Measurements from ENCODE around the gene SLC17A9.
"Not testable (repeated sequence)": the region's sequence is repeated elsewhere in the genome, so short reads cannot be mapped to it uniquely, and the experiment has no call there.

Gene SLC17A9

DNA sequence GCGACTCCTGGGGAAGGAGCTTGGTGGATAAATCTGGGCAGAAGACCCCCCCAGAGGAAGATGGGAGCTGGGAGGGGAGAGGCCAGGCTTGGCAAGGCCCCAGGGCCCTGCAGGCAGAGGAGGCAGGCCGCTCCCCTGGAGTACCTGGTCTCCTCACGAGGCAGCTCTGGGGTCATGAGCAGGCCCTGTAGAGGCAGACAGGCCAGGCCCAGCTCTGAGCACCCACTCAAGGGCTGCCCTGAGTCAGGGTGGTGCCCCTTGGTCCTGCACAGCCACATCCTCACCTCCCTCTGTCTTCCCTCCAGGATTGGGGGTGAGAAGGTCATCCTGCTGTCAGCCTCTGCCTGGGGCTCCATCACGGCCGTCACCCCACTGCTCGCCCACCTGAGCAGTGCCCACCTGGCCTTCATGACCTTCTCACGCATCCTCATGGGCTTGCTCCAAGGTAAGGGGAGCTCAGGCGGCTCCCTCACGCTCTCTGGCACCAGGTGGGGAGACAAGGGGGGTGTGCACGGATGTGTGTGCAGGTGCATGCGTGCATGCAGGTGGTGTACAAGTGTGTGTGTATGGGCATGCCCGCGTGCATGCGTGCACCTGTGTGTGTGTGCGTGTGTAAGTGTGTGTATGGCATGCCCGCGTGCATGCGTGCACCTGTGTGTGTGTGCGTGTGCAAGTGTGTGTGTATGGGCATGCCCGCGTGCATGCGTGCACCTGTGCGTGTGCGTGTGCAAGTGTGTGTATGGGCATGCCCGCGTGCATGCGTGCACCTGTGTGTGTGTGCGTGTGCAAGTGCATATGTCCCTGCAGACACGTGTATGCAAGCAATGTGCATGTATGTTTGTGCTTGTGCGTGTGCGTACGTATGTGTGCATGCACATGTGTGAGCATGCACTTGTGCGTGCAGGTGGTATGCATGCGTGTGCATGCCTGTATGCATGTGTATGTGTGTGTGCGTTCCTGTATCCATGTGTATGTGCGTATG, 4.9 kb downstream of the SLC17A9 start:
- DNase-seq, result no peak

DNA sequence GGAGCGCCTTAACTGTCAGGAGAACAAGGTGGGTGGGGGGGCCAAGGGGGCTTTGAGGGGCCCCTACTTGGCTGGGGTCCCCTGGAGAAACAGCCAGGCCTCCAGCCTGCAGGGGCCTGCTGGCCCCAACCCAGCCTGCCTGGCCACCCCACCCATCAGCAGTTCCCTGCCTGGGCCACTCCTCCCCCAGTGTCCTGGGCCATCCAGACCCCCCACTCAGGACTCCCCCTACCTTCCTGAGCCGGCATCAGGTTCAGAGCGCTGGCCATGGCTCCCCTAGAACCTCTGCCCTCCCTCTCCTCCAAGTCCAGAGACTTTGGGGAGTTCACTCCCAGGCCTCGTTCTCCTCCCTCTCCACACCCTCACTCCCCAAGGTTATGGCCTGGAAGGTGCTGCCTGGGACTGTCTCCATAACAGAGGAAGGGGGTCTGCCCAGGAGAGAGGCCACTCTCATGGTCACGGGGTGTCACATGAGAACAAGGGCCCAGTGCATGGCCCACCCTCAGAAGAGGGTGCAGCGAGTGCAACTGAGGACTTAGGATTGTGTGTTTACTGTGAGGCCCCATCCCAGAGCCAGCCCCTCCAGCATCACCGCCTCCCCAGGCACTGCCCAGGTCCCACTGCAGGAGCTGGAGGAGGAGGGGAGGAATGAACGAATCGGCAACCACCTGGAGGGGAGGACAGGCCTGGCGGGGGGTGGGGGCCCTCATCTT, 6.0 kb downstream of the SLC17A9 start:
- no peak for DNase-seq

DNA sequence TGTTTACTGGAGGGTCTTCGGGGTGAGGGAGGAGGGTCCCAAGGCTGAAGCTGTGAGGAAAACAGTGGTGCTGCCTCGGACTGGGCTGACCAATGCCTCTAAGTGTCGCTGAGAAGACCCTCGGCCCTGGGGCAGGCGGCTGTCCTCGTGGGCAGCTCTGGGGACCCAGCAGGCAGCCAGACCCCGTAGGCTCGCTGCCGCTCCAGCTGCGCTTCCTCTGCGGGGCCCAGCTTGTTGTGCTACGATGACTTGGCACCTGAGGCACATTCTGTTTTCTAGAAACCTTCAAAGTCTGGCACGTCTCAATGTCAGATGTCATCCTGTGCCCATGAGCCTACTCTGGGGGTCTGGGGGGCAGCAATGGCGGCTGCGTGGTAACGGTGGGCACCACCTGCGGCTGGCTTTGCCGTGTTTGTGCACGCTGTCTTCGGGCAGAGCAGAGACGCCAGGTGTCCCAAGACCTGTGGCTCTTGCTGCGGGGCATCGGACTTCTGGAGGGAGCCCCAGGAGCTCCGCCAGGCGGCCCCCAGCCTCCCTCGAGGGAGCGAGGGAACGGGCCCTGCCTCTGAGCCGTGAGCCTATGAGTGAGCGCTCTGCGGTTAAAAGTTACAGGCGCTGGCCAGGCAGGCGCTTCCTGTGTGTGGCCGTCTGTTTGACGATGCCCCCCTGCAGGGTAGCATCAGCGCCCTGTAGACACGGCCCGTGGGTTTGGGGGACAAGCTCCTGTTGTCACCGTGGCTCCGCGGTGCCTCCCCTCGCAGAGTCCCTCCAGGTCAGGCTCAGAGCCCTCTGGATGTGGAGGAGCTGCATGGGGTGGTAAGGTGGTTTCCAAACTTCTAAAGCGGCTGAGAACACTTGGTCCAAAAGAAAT, 6.8 kb downstream of the SLC17A9 start:
- peak; percentile 79 for DNase-seq

DNA sequence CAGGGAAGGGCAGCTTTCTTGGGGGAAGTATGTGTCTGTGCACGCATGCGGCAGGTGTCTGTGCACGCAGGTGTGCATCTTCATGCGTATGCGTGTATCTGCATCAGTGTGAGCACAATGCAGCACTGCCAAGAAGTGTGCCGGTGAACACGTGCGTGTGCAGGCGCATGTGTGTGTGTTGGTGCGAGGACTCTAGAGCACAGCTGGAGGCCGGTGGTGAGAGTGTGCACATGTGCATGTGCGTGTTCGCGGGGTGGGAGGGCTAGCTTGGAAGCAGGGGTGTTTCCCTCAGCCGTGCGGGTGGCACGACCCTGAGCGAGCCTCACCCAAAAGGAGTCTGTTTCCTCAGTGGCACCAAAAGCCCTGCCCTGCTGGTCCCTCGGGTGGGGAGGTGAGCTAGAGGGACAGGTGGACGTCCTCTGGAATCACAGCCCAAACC, 7.5 kb downstream of the SLC17A9 start:
- no peak for DNase-seq

DNA sequence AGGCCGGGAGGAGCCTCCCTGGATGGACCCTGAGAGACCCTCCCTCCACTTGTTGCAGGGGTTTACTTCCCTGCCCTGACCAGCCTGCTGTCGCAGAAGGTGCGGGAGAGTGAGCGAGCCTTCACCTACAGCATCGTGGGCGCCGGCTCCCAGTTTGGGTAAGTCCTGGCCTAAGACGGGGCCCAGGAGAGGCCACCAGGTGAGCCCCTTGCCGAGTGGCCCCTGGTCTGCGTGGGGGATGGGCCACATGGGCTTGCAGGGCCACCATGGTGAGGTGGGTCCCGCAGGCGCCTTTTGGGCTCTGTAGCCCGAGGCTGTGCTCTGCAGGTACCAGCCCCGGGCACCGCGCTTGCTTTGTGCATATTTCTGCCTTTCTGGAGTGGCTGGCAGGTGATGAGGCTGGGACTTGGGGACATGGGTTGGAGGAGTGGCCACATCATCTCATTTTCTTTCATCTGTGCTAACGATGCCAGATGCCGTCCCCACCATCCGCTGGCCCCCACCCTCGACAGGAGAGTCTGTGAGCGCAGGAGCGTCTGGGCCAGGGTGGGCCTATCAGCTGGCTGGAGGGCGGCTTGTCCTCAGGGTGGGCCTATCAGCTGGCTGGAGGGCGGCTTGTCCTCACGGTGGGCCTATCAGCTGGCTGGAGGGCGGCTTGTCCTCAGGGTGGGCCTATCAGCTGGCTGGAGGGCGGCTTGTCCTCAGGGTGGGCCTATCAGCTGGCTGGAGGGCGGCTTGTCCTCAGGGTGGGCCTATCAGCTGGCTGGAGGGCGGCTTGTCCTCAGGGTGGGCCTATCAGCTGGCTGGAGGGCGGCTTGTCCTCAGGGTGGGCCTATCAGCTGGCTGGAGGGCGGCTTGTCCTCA, 8.2 kb downstream of the SLC17A9 start:
- DNase-seq, result not testable (repeated sequence)

DNA sequence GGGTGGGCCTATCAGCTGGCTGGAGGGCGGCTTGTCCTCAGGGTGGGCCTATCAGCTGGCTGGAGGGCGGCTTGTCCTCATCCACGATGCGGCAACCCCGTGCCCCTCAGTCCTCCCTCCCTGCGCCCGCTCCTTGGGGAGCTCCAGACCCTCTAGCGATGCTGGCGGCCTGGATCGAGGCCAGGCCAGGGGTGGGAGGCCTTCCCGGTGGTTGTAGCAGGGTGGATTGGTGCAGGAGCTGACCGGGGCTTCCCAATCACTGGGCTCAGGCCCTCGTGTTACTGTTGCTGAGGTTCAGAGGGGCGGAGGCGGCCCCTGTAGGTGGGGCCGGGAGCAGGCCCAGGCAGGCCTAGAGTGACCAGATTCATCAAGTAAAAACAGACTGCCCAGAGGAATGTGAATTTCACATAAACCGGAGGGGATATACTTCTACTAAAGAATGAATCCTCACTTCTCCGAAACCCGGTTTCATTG, 8.8 kb downstream of the SLC17A9 start:
- no peak for DNase-seq

DNA sequence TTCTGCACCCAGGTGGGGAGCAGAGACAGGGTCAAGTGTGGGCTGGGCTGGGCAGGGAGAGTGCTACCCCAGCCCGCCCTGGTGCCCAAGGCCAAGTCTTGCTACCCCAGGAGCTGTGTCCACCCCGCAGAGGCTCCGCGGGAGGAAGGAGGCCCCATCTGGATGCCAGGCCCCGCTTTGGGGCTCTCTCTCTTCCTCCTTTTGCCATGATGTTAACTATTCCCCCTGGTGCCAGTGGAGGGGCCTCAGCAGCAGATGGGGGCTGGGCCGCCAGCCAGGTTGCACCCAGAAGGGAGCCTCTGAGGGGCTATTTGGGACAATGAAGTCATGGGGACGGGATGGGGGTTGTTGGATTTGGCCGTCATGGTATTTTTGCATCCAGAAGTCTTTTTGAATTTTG, 9.3 kb downstream of the SLC17A9 start:
- DNase-seq, result no peak

DNA sequence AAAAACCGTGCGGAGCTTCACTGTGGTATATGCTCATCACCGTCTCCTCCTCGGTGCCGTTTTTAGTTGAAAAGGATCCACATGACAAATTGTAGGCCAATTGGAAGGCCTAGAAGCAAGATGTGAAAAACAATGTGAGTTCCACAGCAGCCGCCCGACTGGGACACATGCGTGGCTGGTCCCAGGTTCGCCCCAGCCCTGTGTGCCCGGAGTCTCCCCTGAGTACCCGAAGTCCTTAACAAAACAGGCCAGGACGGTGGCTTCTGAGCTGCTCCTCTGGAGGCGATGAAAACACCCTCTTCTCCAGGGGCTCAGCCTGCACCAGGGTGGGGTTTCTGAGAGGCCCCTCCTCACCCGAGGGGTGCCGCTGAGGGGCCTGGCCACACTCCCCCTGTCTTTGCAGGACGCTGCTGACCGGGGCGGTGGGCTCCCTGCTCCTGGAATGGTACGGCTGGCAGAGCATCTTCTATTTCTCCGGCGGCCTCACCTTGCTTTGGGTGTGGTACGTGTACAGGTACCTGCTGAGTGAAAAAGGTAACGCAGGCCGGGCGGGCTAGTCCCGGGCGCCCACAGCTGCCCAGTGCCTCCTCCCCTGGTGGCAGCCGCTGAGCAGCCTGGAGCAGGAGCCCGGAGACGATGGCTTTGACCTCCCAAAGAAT, 9.8 kb downstream of the SLC17A9 start:
- DNase-seq, result no peak

DNA sequence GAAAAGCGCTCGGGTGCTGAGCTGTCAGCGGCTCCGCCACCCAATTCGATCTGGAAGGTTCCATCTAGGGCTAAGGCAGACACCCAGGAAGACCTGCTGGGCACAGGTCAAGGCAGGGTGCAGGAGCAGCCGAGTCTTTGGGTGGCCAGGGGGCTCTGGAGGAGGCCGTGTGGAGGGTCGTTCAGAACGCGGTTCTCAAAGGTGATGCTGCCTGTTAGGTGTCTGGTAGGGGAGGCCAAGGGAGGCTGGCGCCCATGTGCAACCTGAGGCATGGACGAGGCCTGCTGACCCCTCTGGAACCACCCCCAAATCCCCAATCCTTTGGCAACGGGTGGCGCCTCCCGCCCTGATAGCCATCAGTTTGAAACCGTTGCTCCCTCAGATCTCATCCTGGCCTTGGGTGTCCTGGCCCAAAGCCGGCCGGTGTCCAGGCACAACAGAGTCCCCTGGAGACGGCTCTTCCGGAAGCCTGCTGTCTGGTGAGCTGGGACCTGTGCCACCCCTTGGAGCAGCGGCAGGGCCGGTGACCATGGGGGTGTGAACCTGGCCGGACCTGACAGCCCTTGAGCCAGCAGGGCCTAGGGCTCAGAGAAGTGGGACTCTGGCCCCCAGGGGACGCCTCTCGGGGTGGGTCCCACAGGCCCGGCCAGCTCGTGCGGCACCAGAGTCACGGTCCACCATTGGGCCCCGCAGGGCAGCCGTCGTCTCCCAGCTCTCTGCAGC, 10.5 kb downstream of the SLC17A9 start:
- DNase-seq, result no peak

DNA sequence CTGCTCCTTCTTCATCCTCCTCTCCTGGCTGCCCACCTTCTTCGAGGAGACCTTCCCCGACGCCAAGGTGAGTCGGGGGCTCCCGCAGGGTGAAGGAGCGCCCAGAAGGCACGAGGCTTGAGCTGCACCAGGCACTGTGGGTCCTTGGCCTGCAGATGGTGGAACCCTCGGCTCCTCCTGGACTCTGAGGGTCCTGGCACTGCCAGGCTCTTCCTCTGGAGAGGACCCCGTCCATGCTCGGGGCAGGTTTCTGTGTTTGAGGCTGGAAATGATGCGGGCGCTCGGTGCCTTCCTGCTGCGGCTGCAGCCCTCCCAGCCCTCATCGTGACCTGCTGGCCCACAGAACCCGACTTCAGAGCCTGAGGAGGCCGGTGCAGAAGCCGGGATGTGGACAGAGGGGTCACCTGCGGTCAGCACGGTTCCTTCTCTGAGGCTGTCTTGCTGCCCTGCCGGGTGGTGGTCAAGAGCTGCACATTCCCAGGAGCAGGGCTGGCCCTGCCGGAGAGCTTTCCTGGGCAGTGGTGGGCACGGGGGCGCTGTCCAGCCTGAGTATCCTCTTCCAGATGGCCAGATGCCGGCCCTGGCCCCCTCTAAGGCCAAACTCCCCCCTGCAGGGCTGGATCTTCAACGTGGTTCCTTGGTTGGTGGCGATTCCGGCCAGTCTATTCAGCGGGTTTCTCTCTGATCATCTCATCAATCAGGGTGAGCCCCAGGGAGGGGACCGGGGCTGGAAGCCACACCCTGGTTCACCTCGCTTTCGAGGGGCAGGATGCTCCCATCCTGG, 11.3 kb downstream of the SLC17A9 start:
- DNase-seq, result no peak

DNA sequence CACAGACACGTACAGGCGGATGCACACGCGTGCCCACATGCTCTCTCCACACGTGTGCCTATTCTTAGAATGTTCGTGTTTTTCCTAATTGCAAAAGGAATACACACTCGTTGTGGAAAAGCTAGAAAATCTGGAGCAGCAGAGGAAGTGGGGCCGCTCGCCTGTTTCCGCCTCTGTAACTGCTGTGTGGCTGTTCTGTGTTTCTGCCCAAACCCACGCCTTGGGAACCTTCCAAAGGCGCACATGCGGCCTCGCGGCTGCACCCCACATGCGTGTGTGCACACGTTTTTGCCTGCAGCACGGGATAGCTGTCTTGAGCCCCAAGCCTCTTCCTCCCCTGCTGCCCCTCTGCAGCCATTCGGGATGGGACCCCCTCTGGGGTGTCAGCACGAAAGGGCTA, 12.2 kb downstream of the SLC17A9 start:
- DNase-seq, result peak; percentile 52

DNA sequence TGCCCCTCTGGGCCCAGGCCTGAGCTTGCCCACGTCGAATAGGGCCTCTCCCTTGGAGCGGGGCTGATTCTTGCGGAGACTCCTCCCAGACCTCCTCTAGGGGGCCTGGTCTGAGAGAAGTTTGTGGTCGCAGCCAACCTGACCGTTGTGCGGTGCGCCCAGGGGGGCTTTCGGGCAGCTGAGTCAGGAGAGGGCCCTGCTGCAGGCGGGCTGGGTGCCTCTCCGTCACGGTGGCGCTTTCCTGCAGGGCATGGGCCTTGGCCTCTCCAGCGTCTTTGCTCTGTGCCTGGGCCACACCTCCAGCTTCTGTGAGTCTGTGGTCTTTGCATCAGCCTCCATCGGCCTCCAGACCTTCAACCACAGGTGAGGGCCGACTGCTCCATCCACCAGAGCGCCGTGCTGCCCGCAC, 12.9 kb downstream of the SLC17A9 start:
- DNase-seq, result no peak

DNA sequence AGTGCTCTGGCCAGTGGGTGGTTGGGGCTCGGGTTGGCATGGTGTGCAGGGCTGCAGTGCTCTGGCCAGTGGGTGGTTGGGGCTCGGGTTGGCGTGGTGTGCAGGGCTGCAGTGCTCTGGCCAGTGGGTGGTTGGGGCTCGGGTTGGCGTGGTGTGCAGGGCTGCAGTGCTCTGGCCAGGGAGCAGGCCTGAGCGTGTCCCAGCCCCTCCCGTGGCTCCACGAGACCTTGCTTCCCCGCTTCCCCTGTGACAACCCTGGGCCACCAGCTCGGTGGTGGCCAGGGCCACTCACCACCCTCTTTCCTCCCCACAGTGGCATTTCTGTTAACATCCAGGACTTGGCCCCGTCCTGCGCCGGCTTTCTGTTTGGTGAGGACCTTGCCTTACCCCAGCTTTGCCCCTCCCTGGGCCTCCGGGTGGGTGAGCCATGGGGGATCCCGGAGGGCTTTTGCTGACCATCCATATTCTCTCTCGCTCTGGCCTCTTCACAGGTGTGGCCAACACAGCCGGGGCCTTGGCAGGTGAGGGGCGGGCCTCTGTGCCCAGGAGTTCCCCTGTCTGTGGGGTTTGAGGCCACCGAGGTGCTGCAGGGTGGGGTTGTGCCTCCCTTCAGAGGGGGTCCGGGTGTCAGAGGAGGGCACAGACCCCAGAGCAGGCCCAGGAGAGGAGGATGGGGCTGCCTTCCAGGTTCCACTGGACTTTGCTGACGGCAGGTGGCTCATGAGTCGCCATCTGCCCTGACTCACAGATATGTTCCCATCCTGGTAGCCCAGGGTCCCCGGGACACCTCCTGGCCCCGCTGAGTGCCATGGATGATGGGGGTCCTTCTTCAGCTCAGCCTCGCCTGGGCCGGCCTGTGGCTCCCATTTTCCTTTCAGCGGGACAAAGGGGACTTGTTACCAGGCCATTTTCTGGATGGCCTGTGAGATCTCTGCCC, 14.0 kb downstream of the SLC17A9 start:
- DNase-seq, result no peak

DNA sequence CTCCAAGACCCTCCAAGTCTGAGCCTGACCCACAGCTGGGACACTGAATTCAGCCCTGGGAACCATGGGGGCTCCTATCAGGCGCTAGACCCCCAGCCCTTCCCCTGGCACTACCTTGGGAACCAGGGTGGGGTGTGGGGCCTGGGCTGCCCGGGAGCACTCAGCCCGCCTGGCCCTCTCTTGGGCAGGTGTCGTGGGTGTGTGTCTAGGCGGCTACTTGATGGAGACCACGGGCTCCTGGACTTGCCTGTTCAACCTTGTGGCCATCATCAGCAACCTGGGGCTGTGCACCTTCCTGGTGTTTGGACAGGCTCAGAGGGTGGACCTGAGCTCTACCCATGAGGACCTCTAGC, 14.6 kb downstream of the SLC17A9 start:
- DNase-seq, result no peak

DNA sequence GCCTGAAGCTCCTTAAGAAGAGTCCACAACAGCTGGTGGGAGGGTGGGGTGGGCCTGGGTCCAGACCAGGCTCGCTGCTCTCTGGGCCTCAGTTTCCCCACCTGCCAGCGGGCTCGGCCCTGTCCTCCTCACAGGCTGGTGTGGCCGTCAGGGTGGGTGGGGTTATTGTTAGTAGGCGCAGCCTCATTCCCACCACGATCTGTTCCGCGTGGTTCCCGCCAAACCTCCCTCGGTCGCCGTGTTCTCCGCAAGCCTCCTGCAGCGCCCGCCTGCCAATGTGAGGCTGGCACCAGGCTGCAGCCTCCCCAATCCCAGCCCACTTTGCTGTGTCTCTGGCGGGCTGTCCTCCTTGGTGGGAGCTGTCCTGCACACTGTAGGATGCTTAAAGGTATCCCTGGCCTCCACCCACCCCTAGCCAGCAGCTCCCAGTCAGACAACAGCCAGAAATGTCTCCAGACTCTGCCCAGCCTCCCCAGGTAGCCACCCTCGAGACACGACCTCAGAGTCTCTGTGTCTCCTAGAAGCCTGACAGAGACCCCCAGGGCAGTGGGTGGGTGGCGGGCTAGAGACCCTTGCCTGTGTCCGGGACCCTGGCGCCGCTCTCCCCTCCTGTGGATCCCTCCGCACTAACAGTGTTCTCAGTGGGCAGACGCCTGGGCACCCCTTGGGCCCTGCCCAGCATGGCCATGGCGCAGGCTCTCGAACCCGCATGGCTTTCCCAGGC, 15.3 kb downstream of the SLC17A9 start:
- no peak for DNase-seq

DNA sequence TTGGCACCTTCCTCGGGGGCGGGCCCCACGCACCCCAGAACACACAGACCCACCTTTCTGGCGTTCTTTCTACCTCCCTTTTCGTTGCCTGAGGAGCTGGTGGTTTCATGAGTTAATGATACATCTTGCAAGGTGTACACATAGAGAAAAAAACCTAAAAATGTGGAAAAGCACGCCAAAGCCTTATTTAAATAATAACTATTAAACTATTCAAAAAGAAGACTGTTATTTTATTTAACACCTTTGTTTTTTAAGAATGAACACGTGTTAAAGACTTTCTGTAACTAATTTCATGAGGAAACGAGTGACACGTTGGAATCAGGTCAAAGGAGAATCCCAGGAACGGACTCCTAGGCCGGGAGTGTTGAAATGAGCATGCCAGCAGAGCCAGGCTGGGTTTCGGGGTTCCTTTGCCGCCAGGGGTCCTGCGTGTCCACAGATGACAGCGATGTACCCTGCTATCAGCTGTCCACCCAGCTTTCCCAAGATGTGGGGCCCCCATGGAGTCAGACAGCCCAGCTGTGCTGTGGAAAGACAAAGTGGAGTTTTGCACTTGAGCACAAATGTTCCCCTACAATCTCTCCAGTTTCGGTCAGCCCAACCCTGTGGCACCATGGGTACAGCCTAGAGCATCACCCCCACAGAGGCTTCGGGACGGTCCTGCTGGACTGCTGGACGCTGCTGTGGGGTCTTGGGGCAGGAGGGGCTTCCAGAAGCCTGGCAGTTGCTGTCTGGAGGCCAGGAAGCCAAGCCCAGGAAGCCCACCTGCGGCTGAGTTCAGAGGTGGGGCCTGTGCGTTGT, 16.1 kb downstream of the SLC17A9 start:
- no peak for DNase-seq

DNA sequence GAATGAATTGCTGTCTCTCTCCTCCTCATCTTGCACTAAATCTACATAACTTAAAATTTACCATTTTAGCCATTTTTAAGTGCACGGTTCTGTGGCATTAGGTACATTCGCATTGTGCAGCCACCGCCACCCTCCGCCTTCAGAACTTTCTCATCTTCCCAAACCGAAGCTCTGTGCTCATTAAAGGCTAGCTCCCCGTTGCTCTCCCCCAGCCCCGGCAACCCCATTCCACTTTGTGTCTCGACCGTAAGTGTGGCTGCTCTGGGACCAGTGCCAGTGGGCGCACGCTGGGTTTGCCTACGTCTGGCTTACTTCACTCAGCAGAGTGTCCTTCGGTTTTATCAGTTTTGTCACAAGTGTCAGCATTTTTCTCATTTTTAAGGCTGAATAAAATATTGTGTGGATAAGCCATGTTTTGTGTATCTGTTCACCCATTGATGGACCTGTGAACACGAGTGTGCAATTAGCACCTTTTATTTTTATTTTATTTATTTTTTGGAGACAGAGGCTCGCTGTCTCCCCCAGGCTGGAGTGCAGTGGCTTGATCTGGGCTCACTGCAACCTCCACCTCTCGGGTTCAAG, 16.8 kb downstream of the SLC17A9 start:
- peak; percentile 35 for DNase-seq
